GM12878 (cell line): ENCODE measurements around the gene DNMT1. TPM values are rescaled to one million over a fixed set of nuclear protein-coding genes. Genes with fewer than 3 reads are reported as not detected.

Experiments used
- ATAC-seq: fragments of 200-7000 bp; cut with Tn5 transposase; 3 replicates; pipeline ENCODE4 v1.9.1; 2020; ENCODE audit warnings: mild to moderate bottlenecking, moderate library complexity
- BruUV-seq: library from RNA; stranded (reverse); fragments of 400-500 nt; replicated peaks from 2 replicates; lab custom pipeline; 2021; lab: Mats Ljungman, UMichigan
- CTCF ChIA-PET: fragments of 300-600 bp; sonication (Branson Sonifier 250); formaldehyde crosslinking; extraction: SDS; loops from one replicate; lab custom pipeline; 2021; ENCODE audit warnings: inconsistent platforms; lab: Yijun Ruan, JAX
- POLR2A ChIA-PET: fragments of 350-600 bp; formaldehyde crosslinking; extraction: SDS; loops from one replicate; lab custom pipeline; 2021; ENCODE audit warnings: inconsistent platforms; lab: Charles Lee
- RAD21 ChIA-PET: fragments of 300-600 bp; sonication (Branson Sonifier 250); formaldehyde crosslinking; loops from one replicate; lab custom pipeline; 2023; ENCODE audit warnings: antibody characterized with exemption; ENCODE audit not compliant: unreplicated experiment; lab: Charles Lee
- SMC1A ChIA-PET: fragments of 300-600 bp; sonication (Branson Sonifier 250); formaldehyde crosslinking; loops from one replicate; lab custom pipeline; 2023; ENCODE audit not compliant: unreplicated experiment, uncharacterized antibody; lab: Charles Lee
- DNase-seq: peaks from one replicate; pipeline ENCODE4 v3.0.0-alpha.2; 2011; ENCODE audit warnings: low read depth, low spot score
- FAIRE-seq: peaks from 3 replicates; lab custom pipeline; 2011; peaks lifted over from hg19 to GRCh38; lab: Jason Lieb, UNC
- H2AFZ ChIP-seq: 2 replicates; pipeline ENCODE4 v1.6.0; 2011; ENCODE audit warnings: low read depth, low read length, control low read depth; ENCODE audit not compliant: control insufficient read depth
- H3K27ac ChIP-seq: 2 replicates; pipeline ENCODE4 v1.5.1; 2011; ENCODE audit warnings: control low read depth; ENCODE audit not compliant: control insufficient read depth, insufficient read depth
- H3K27me3 ChIP-seq, 2 experiments: replicated peaks in 1 of 2; 2 replicates each; pipeline versions ENCODE4 v1.6.0 to v1.6.1; 2011; ENCODE audit warnings: low read length in 1 of 2; ENCODE audit not compliant: control insufficient read depth in 2 of 2, insufficient read depth in 2 of 2
- H3K36me3 ChIP-seq, 2 experiments: 2 replicates each; pipeline ENCODE4 v1.5.1; 2011; ENCODE audit warnings: low read length in 1 of 2; ENCODE audit not compliant: control insufficient read depth in 2 of 2, insufficient read depth in 2 of 2
- H3K4me1 ChIP-seq: 2 replicates; pipeline ENCODE4 v1.6.1; 2011; ENCODE audit warnings: mild to moderate bottlenecking, low read length, moderate library complexity, mixed read lengths; ENCODE audit not compliant: control insufficient read depth, insufficient read depth
- H3K4me2 ChIP-seq: 2 replicates; pipeline ENCODE4 v1.6.0; 2011; ENCODE audit warnings: control low read depth; ENCODE audit not compliant: control insufficient read depth, insufficient read depth
- H3K4me3 ChIP-seq: fragments of 200-600 bp; sonication (generic); 2 replicates; pipeline ENCODE4 v1.5.1; 2016
- H3K79me2 ChIP-seq: 2 replicates; pipeline ENCODE4 v1.6.0; 2011; ENCODE audit warnings: low read length; ENCODE audit not compliant: control insufficient read depth, insufficient read depth
- H3K9ac ChIP-seq: 2 replicates; pipeline ENCODE4 v1.8.0; 2011; ENCODE audit warnings: low read length, control low read depth, mixed read lengths; ENCODE audit not compliant: control insufficient read depth, insufficient read depth
- H3K9me3 ChIP-seq: replicated peaks from 3 replicates; pipeline ENCODE4 v1.5.1; 2011; ENCODE audit warnings: mild to moderate bottlenecking, low read length; ENCODE audit not compliant: control insufficient read depth, insufficient read depth
- H4K20me1 ChIP-seq: 2 replicates; pipeline ENCODE4 v1.6.0; 2011; ENCODE audit not compliant: control insufficient read depth, insufficient read depth
- CBFB ChIP-seq: IDR thresholded peaks from 2 replicates; pipeline ENCODE4 v1.6.1; 2016; ENCODE audit warnings: antibody characterized with exemption, low read depth
- CBX5 ChIP-seq: sonication (generic); IDR thresholded peaks from 2 replicates; pipeline ENCODE4 v1.6.1; 2016; ENCODE audit warnings: low read depth, moderate library complexity, mild to moderate bottlenecking, inconsistent platforms
- CHD4 ChIP-seq: fragments of 200-600 bp; sonication (generic); IDR thresholded peaks from 2 replicates; pipeline ENCODE4 v1.6.1; 2016; ENCODE audit warnings: mild to moderate bottlenecking
- CREB1 ChIP-seq: IDR thresholded peaks from 2 replicates; pipeline ENCODE4 v1.6.1; 2012; ENCODE audit warnings: low read depth, mild to moderate bottlenecking, inconsistent platforms
- CTCF ChIP-seq, 3 experiments: IDR thresholded peaks in 2 of 3; conservative IDR thresholded peaks in 1 of 3; 2 replicates each; pipeline ENCODE4 v1.5.1; 2011; ENCODE audit warnings: low read depth in 3 of 3, low read length in 3 of 3, mild to moderate bottlenecking in 3 of 3, control low read depth in 2 of 3, moderate library complexity in 2 of 3, inconsistent platforms in 1 of 3, mixed read lengths in 1 of 3; ENCODE audit not compliant: control insufficient read depth in 2 of 3, insufficient read depth in 1 of 3; ENCODE audit errors: extremely low read depth in 1 of 3
- DPF2 ChIP-seq: fragments of 450-650 bp; IDR thresholded peaks from 2 replicates; pipeline ENCODE4 v1.6.1; 2017; ENCODE audit warnings: mild to moderate bottlenecking
- FOS ChIP-seq: IDR thresholded peaks from 3 replicates; pipeline ENCODE4 v1.6.1; 2011; ENCODE audit warnings: borderline replicate concordance; ENCODE audit not compliant: insufficient read length; ENCODE audit errors: extremely low read depth
- FOXK2 ChIP-seq: fragments of 450-650 bp; IDR thresholded peaks from 2 replicates; pipeline ENCODE4 v1.6.1; 2017; ENCODE audit warnings: mild to moderate bottlenecking, moderate library complexity
- IRF4 ChIP-seq: IDR thresholded peaks from 2 replicates; pipeline ENCODE4 v1.6.1; 2011; ENCODE audit warnings: low read depth, low read length
- JUNB ChIP-seq: IDR thresholded peaks from 2 replicates; pipeline ENCODE4 v1.6.1; 2016; ENCODE audit warnings: antibody characterized with exemption, mild to moderate bottlenecking
- KLF5 ChIP-seq: fragments of 450-650 bp; IDR thresholded peaks from 2 replicates; pipeline ENCODE4 v1.6.1; 2014; ENCODE audit warnings: mild to moderate bottlenecking; ENCODE audit not compliant: partially characterized antibody
- MXI1 ChIP-seq: fragments of 150-350 bp; IDR thresholded peaks from 2 replicates; pipeline ENCODE4 v1.6.1; 2011; ENCODE audit warnings: low read depth, mild to moderate bottlenecking, inconsistent platforms, low read length, improper control_type of control experiment
- POLR2AphosphoS5 ChIP-seq: IDR thresholded peaks from 2 replicates; pipeline ENCODE4 v1.6.1; 2011; ENCODE audit warnings: mild to moderate bottlenecking, low read length, inconsistent platforms
- REST ChIP-seq: IDR thresholded peaks from 2 replicates; pipeline ENCODE4 v1.6.1; 2012; ENCODE audit warnings: mild to moderate bottlenecking, low read depth, low read length
- SMARCA5 ChIP-seq: fragments of 450-650 bp; IDR thresholded peaks from 2 replicates; pipeline ENCODE4 v1.6.1; 2017; ENCODE audit warnings: mild to moderate bottlenecking
- STAT1 ChIP-seq: fragments of 450-650 bp; conservative IDR thresholded peaks from 2 replicates; pipeline ENCODE4 v1.6.1; 2014; ENCODE audit warnings: antibody characterized with exemption, mild to moderate bottlenecking
- TAF1 ChIP-seq: IDR thresholded peaks from 2 replicates; pipeline ENCODE4 v1.6.1; 2011; ENCODE audit warnings: mild to moderate bottlenecking, low read depth, low read length, borderline replicate concordance
- WGBS: methylation state at CpG from one replicate; pipeline ENCODE4 v1.1.6; 2016; ENCODE audit warnings: low lambda C conversion rate; ENCODE audit not compliant: insufficient replicate concordance, insufficient coverage; ENCODE audit errors: missing lambda C conversion rate; 5-methylcytosine and 5-hydroxymethylcytosine counted together
- in situ Hi-C: fragments of 300-500 bp; cut with MboI; formaldehyde crosslinking; loops from 9 replicates; pipeline ENCODE4 v1.14.3; 2018; ENCODE audit warnings: mixed read lengths
- intact Hi-C: fragments of 100-400 bp; cut with micrococcal nuclease; formaldehyde crosslinking; loops from one replicate; pipeline ENCODE4 v1.14.2; 2022; ENCODE audit not compliant: unreplicated experiment
- polyA plus RNA-seq, 11 experiments: library from polyadenylated mRNA; depleted of rRNA in 4 of 11; unstranded in 6 of 11; stranded (reverse) in 5 of 11; fragments of >200 nt; fragmentation: Nextera tagmentation in 4 of 11; fragmentation: Illumina TruSeq in 1 of 11; extraction: Ambion mirVana in 4 of 11; extraction: Trizol in 1 of 11; gene quantifications; 1 replicate in 1 of 11; 2 replicates in 10 of 11; pipeline versions ENCODE4 v1.2.1 to v1.2.3, GENCODE V29; 2011 to 2016; ENCODE audit warnings: inconsistent platforms in 2 of 11, missing spikeins in 2 of 11, low read depth in 1 of 11
- total RNA-seq, 4 experiments: library from RNA; depleted of rRNA in 3 of 4; stranded (reverse); fragments of >200 nt in 3 of 4; fragmentation: Illumina TruSeq in 1 of 4; extraction: Trizol in 1 of 4; gene quantifications; 2 replicates each; pipeline versions ENCODE4 v1.2.1 to v1.2.3, GENCODE V29; 2013 to 2021

Gene DNMT1
- total and polyA plus RNA-seq, 10 of the 15 experiments (the other 5 are each of a cell fraction or from before 2014, with no cell fraction given) = 70.0 to 290 (median 133) TPM

GRCh38 chr19:10144361-10144760 is 50.4 kb downstream of the DNMT1 start:
- POLR2A ChIA-PET = interaction anchor here (0.6 kb wide), 1 partner anchor 409 kb away, joined by 4 read pairs; no protein-coding TSS in a partner anchor
- FAIRE-seq (no peak), DNase-seq (no peak), ATAC-seq (no peak)
- Histone ChIP-seq H3K9me3 (no peaks in the 10 kb centered on the region), H3K4me2 (no peak overlapping the region), H3K4me1 (no peaks in the 10 kb centered on the region), H2AFZ (no peak overlapping the region), H3K79me2 (no peaks in the 10 kb centered on the region), H3K4me3 (no peak overlapping the region), H3K36me3 (peaks cover 54 to 64% of the 10 kb centered on the region in 2 experiments), H3K27me3 (no peaks in the 10 kb centered on the region), H4K20me1 (no peaks in the 10 kb centered on the region), H3K27ac (no peak overlapping the region), H3K9ac (no peak overlapping the region)
- TF ChIP-seq FOS (no peak), TAF1 (no peak), STAT1 (no peak), KLF5 (no peak), CREB1 (no peak), IRF4 (no peak), FOXK2 (no peak), CTCF (IDR thresholded peaks at IDR 0.05 in 2 of 3, conservative IDR thresholded peaks at IDR 0.05 in 1 of 3; ENCODE audit: control insufficient read depth in 2 of 3, extremely low read depth in 1 of 3, insufficient read depth in 1 of 3, low read depth in 3 of 3, low read length in 3 of 3) (no peak), CBFB (no peak), CBX5 (no peak), MXI1 (no peak), POLR2AphosphoS5 (no peak), DPF2 (no peak), SMARCA5 (no peak), CHD4 (no peak), JUNB (no peak), REST (no peak)
- WGBS = 93% methylated on average over 10 of the region's 10 CpGs
- in situ Hi-C loops (no loop called here), intact Hi-C loops (no loop called here)
- CTCF ChIA-PET = no interaction called here
- no TSS peak for BruUV-seq
- RAD21 ChIA-PET = no interaction called here
- SMC1A ChIA-PET = no interaction called here
